ENCODE data around the gene CYLC1. TPM values are rescaled to one million over a fixed set of nuclear protein-coding genes. Genes with fewer than 3 reads are reported as not detected.

The CYLC1 gene, protein sequence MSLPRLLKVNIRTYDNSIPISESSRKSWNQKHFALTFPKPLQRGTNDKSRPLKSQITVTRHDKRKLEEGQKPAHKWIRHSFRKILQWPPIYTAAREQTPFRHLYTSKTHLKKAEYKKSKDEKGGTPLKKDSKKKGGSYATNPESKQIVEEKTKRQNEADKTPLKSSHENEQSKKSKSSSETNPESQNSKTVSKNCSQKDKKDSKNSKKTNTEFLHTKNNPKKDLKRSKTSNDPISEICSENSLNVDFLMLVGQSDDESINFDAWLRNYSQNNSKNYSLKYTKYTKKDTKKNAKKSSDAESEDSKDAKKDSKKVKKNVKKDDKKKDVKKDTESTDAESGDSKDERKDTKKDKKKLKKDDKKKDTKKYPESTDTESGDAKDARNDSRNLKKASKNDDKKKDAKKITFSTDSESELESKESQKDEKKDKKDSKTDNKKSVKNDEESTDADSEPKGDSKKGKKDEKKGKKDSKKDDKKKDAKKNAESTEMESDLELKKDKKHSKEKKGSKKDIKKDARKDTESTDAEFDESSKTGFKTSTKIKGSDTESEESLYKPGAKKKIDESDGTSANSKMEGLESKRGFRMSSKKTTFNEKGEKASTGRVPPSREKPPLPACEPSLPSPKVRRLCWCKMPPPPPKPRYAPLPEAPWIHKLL
- not detected for total RNA-seq

DNA sequence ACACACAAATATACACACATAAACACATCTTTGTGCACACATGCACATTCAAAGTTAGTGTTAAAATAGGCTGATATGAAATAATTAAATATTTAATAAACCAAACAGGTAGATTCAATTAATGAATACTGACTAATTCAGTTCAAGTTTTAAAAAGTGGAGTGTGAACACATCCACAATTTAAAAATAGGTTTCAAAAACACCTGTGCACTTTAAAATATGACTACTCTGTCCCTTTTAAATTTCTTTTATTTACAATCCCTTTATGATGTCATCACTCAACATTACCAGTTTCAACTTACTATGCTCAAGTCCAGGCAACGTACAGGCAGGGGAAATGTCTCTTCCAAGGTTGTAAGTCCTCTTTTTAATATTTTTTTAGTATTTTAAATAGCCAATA is at the start of gene CYLC1:
Gene CYLC1, plus strand, starts transcription at position 301 of the 400 bp plus-strand sequence. Its CDS starts 37 bp downstream, at position 338.
- Histone ChIP-seq H3K4me3 (ENCODE audit: low read length in 3 of 3) (no peak within 1 kb of the TSS), H3K36me3 (ENCODE audit: control insufficient read depth in 3 of 3, insufficient read depth in 3 of 3, low read length in 3 of 3) (no peaks in the 10 kb centered on the region), H3K27ac (ENCODE audit: low read depth, low read length) (no peak within 1 kb of the TSS), H3K9ac (ENCODE audit: low read depth in 1 of 3, low read length in 3 of 3) (no peak within 1 kb of the TSS), H3K9me3 (ENCODE audit: control insufficient read depth in 3 of 3, low read length in 3 of 3) (peaks cover 0 to 2% (median 0%) of the 10 kb centered on the region in 3 donors), H3K27me3 (ENCODE audit: control insufficient read depth in 3 of 3, insufficient read depth in 3 of 3, low read length in 3 of 3) (no peaks in the 10 kb centered on the region), H3K4me1 (ENCODE audit: control insufficient read depth in 3 of 3, insufficient read depth in 3 of 3, low read length in 3 of 3) (no peaks in the 10 kb centered on the region)

DNA sequence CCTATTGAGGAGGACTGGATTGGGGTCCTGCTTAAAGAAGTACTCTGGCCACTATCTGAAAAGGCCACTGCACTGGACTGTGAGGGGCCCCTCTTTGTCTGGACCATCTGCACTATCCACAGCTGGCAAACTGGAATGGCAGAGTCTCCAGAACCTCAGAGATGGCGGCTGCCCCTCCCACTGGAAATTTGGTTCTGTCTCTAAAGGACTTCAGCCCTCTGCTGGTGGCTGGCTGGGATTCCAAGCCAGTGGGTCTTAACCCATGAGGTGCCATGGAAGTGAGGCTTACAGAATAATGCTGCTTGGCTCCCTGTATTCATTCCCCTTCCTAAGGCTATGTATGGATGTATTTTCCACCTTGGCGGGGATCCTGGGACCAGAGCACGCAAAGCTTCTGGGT is 41.6 kb upstream of the CYLC1 start:
- H3K27me3 ChIP-seq (ENCODE audit: control insufficient read depth in 3 of 3, insufficient read depth in 3 of 3, low read length in 3 of 3) = no peaks in the 10 kb centered on the region
- no peak overlapping the region for H3K27ac ChIP-seq (ENCODE audit: low read depth, low read length)
- no peak overlapping the region for H3K4me3 ChIP-seq (ENCODE audit: low read length in 3 of 3)
- no peaks in the 10 kb centered on the region for H3K4me1 ChIP-seq (ENCODE audit: control insufficient read depth in 3 of 3, insufficient read depth in 3 of 3, low read length in 3 of 3)
- H3K36me3 ChIP-seq (ENCODE audit: control insufficient read depth in 3 of 3, insufficient read depth in 3 of 3, low read length in 3 of 3) = no peaks in the 10 kb centered on the region
- H3K9me3 ChIP-seq (ENCODE audit: control insufficient read depth in 3 of 3, low read length in 3 of 3) = no peaks in the 10 kb centered on the region
- no peak overlapping the region for H3K9ac ChIP-seq (ENCODE audit: low read depth in 1 of 3, low read length in 3 of 3)

DNA sequence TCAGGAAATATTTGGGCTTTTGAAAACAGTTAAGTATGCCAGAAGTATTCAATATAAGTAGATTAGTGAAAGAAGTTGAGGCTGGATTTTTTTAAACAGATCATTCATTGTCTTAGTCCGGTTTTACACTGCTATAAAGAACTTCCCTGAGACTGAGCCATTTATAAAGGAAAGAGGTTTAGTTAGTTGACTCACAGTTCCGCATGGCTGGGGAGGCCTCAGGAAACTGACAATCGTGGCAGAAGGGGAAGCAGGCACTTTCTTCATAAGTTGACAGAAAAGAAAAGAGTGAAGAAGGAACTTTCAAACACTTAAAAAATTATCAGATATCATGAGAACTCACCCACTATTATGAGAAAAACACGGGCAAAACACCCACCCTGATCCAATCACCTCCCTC is 31.1 kb upstream of the CYLC1 start:
- Histone ChIP-seq H3K9me3 (ENCODE audit: control insufficient read depth in 3 of 3, low read length in 3 of 3) (no peaks in the 10 kb centered on the region), H3K4me3 (ENCODE audit: low read length in 3 of 3) (no peak overlapping the region), H3K4me1 (ENCODE audit: control insufficient read depth in 3 of 3, insufficient read depth in 3 of 3, low read length in 3 of 3) (no peaks in the 10 kb centered on the region), H3K36me3 (ENCODE audit: control insufficient read depth in 3 of 3, insufficient read depth in 3 of 3, low read length in 3 of 3) (no peaks in the 10 kb centered on the region), H3K9ac (ENCODE audit: low read depth in 1 of 3, low read length in 3 of 3) (no peak overlapping the region), H3K27ac (ENCODE audit: low read depth, low read length) (no peak overlapping the region), H3K27me3 (ENCODE audit: control insufficient read depth in 3 of 3, insufficient read depth in 3 of 3, low read length in 3 of 3) (no peaks in the 10 kb centered on the region)

DNA sequence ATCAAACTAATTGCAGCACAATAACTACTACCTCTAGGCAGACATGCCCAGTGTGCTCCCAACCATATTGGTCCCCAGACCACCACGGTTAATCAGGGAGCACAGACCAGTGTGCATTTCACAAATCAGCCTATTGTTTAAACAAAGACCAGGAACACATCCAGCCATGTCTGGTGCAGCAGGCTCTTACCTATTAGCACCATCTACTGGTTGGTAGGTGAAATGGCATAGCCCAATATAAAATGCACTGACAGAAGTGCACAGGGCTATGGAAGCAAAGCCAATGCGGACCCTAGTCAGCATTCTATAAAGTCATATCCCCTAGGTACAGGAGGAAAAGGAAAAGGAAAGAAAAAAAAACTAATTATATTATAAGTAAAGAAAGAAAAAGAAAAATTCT is 15.5 kb upstream of the CYLC1 start:
- Histone ChIP-seq H3K9ac (ENCODE audit: low read depth in 1 of 3, low read length in 3 of 3) (no peak overlapping the region), H3K9me3 (ENCODE audit: control insufficient read depth in 3 of 3, low read length in 3 of 3) (no peaks in the 10 kb centered on the region), H3K4me1 (ENCODE audit: control insufficient read depth in 3 of 3, insufficient read depth in 3 of 3, low read length in 3 of 3) (no peaks in the 10 kb centered on the region), H3K27me3 (ENCODE audit: control insufficient read depth in 3 of 3, insufficient read depth in 3 of 3, low read length in 3 of 3) (no peaks in the 10 kb centered on the region), H3K36me3 (ENCODE audit: control insufficient read depth in 3 of 3, insufficient read depth in 3 of 3, low read length in 3 of 3) (no peaks in the 10 kb centered on the region), H3K27ac (ENCODE audit: low read depth, low read length) (no peak overlapping the region), H3K4me3 (ENCODE audit: low read length in 3 of 3) (no peak overlapping the region)

DNA sequence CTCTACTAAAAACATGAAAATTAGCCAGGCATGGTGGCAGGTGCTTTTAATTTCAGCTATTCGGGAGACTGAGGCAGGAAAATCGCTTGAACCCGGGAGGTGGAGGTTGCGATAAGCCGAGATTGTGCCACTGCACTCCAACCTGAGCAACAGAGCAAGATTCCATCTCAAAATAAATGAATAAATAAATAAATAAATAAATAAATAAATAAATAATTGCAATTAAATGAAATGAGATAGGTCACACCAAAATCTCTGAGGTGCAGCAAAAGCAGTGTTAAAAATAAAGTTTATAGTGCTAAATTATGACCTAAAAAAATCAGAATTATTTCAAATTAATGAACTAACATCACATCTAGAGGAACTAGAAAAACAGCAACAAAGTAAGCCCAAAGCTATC is 13.6 kb upstream of the CYLC1 start:
- no peaks in the 10 kb centered on the region for H3K27me3 ChIP-seq (ENCODE audit: control insufficient read depth in 3 of 3, insufficient read depth in 3 of 3, low read length in 3 of 3)
- H3K27ac ChIP-seq (ENCODE audit: low read depth, low read length) = no peak overlapping the region
- H3K9ac ChIP-seq (ENCODE audit: low read depth in 1 of 3, low read length in 3 of 3) = no peak overlapping the region
- no peaks in the 10 kb centered on the region for H3K4me1 ChIP-seq (ENCODE audit: control insufficient read depth in 3 of 3, insufficient read depth in 3 of 3, low read length in 3 of 3)
- no peaks in the 10 kb centered on the region for H3K36me3 ChIP-seq (ENCODE audit: control insufficient read depth in 3 of 3, insufficient read depth in 3 of 3, low read length in 3 of 3)
- H3K9me3 ChIP-seq (ENCODE audit: control insufficient read depth in 3 of 3, low read length in 3 of 3) = no peaks in the 10 kb centered on the region
- H3K4me3 ChIP-seq (ENCODE audit: low read length in 3 of 3) = no peak overlapping the region

DNA sequence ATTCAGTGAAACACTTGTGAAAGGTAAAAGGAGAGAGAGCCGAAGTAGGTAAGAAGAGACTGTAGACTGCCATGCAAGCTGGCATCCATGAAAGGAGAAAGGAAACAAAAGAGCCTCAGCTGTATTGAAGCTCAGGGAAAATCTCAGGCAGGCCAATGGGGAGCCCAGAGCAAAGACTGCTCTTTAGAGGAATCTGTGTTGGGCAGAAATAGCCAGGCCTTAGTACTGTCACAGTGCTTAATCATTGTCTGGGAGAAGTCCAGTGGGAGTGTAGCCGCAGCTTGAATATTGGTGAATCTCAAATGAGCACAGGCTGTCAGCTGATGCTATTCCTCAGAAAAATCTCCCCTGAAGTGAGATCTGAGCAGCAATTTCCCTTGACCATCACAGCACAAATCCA is 27.6 kb downstream of the CYLC1 start:
- Histone ChIP-seq H3K9me3 (ENCODE audit: control insufficient read depth in 3 of 3, low read length in 3 of 3) (no peaks in the 10 kb centered on the region), H3K9ac (ENCODE audit: low read depth in 1 of 3, low read length in 3 of 3) (no peak overlapping the region), H3K4me3 (ENCODE audit: low read length in 3 of 3) (no peak overlapping the region), H3K4me1 (ENCODE audit: control insufficient read depth in 3 of 3, insufficient read depth in 3 of 3, low read length in 3 of 3) (no peaks in the 10 kb centered on the region), H3K27ac (ENCODE audit: low read depth, low read length) (no peak overlapping the region), H3K27me3 (ENCODE audit: control insufficient read depth in 3 of 3, insufficient read depth in 3 of 3, low read length in 3 of 3) (no peaks in the 10 kb centered on the region), H3K36me3 (ENCODE audit: control insufficient read depth in 3 of 3, insufficient read depth in 3 of 3, low read length in 3 of 3) (no peaks in the 10 kb centered on the region)

DNA sequence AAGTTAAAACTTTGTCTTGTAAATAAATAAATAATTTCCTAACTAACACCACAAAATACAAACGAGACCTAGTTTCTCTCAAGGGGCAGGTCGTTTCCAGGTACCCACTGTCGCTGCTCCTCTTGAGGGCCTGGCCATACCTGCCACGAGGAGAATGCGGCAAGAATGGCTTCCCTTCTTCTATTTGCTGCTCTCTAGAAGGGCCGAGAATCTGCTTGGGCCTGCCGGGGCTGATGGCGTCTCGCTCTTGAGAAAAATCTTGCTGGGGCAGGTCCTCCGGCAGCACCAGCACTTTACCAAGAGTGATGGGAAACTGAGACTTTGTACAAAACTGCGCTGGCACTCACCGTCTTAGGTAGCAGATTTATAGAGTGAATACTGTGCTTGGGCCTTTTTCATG is 31.5 kb downstream of the CYLC1 start:
- Histone ChIP-seq H3K4me3 (ENCODE audit: low read length in 3 of 3) (no peak overlapping the region), H3K9me3 (ENCODE audit: control insufficient read depth in 3 of 3, low read length in 3 of 3) (no peaks in the 10 kb centered on the region), H3K36me3 (ENCODE audit: control insufficient read depth in 3 of 3, insufficient read depth in 3 of 3, low read length in 3 of 3) (no peaks in the 10 kb centered on the region), H3K9ac (ENCODE audit: low read depth in 1 of 3, low read length in 3 of 3) (no peak overlapping the region), H3K27ac (ENCODE audit: low read depth, low read length) (no peak overlapping the region), H3K4me1 (ENCODE audit: control insufficient read depth in 3 of 3, insufficient read depth in 3 of 3, low read length in 3 of 3) (no peaks in the 10 kb centered on the region), H3K27me3 (ENCODE audit: control insufficient read depth in 3 of 3, insufficient read depth in 3 of 3, low read length in 3 of 3) (no peaks in the 10 kb centered on the region)

DNA sequence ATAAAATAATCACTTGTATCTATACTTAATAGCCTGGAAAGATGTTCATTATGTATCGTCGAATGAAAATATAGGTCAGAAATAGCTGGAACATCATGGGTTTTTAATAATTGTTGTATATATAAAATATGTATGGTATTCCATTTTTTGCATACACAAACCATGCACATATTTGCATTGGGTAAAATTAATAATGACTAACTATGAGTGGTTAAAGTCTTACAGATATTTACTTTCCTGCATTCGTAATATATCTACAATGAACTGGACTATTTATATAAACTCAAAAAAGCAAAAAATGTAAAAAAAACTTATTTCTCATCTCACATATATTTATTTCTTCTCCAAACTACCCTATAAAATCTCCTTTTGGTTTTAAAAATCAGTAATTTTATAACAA is 46.0 kb downstream of the CYLC1 start:
- H3K36me3 ChIP-seq (ENCODE audit: control insufficient read depth in 3 of 3, insufficient read depth in 3 of 3, low read length in 3 of 3) = no peaks in the 10 kb centered on the region
- H3K4me1 ChIP-seq (ENCODE audit: control insufficient read depth in 3 of 3, insufficient read depth in 3 of 3, low read length in 3 of 3) = no peaks in the 10 kb centered on the region
- H3K4me3 ChIP-seq (ENCODE audit: low read length in 3 of 3) = no peak overlapping the region
- no peak overlapping the region for H3K27ac ChIP-seq (ENCODE audit: low read depth, low read length)
- H3K9me3 ChIP-seq (ENCODE audit: control insufficient read depth in 3 of 3, low read length in 3 of 3) = no peaks in the 10 kb centered on the region
- no peaks in the 10 kb centered on the region for H3K27me3 ChIP-seq (ENCODE audit: control insufficient read depth in 3 of 3, insufficient read depth in 3 of 3, low read length in 3 of 3)
- H3K9ac ChIP-seq (ENCODE audit: low read depth in 1 of 3, low read length in 3 of 3) = no peak overlapping the region

DNA sequence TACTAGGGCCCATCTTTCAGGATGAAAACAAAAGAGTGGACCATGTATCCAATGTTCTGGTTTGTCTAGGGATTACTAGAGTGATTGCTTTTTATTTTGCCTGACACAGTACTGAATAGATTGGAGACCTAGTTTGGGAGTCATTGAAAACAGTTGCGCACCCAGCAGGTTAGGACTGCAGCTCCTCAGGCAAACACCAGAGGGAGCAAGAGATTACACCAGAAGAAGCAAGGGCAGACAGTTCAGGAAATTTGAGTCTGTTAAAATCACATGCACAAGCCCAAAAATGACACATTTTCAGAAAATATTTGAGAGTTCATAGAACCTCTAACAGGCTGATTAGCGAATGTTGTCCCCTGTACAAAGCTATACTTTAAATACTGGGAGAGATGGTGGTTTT is 55.6 kb downstream of the CYLC1 start:
- no peak overlapping the region for H3K4me3 ChIP-seq (ENCODE audit: low read length in 3 of 3)
- no peak overlapping the region for H3K9ac ChIP-seq (ENCODE audit: low read depth in 1 of 3, low read length in 3 of 3)
- H3K27me3 ChIP-seq (ENCODE audit: control insufficient read depth in 3 of 3, insufficient read depth in 3 of 3, low read length in 3 of 3) = no peaks in the 10 kb centered on the region
- H3K27ac ChIP-seq (ENCODE audit: low read depth, low read length) = no peak overlapping the region
- H3K9me3 ChIP-seq (ENCODE audit: control insufficient read depth in 3 of 3, low read length in 3 of 3) = no peaks in the 10 kb centered on the region
- no peaks in the 10 kb centered on the region for H3K4me1 ChIP-seq (ENCODE audit: control insufficient read depth in 3 of 3, insufficient read depth in 3 of 3, low read length in 3 of 3)
- no peaks in the 10 kb centered on the region for H3K36me3 ChIP-seq (ENCODE audit: control insufficient read depth in 3 of 3, insufficient read depth in 3 of 3, low read length in 3 of 3)

DNA sequence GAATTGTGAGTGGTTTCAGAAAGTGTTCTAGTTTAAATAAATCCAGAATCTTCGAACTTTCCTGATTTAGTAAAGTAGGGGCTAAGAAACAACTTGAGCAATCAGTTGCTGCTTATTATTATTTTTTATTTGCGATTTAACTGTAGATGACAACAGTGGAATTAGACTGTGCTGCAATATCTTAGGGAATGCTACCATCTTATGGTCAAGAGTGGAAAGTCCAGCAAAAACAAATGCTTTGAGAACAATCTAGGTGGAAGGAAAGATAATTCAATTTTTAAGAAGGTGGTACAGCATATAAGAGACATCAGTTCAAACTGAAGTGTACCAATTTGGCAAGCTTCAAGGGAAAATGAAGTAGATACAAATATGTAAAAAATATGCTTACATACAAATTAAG is 73.3 kb downstream of the CYLC1 start:
- Histone ChIP-seq H3K9ac (ENCODE audit: low read depth in 1 of 3, low read length in 3 of 3) (no peak overlapping the region), H3K9me3 (ENCODE audit: control insufficient read depth in 3 of 3, low read length in 3 of 3) (no peaks in the 10 kb centered on the region), H3K27ac (ENCODE audit: low read depth, low read length) (no peak overlapping the region), H3K36me3 (ENCODE audit: control insufficient read depth in 3 of 3, insufficient read depth in 3 of 3, low read length in 3 of 3) (no peaks in the 10 kb centered on the region), H3K27me3 (ENCODE audit: control insufficient read depth in 3 of 3, insufficient read depth in 3 of 3, low read length in 3 of 3) (no peaks in the 10 kb centered on the region), H3K4me1 (ENCODE audit: control insufficient read depth in 3 of 3, insufficient read depth in 3 of 3, low read length in 3 of 3) (no peaks in the 10 kb centered on the region), H3K4me3 (ENCODE audit: low read length in 3 of 3) (no peak overlapping the region)
